GM21381 (cell line): ENCODE results near the gene AGBL1.

ENCODE experiments used
- ATAC-seq: cut with Tn5 transposase; IDR thresholded peaks from one replicate; pipeline ENCODE4 v1.9.1; 2021; ENCODE audit warnings: mild to moderate bottlenecking, moderate library complexity; ENCODE audit not compliant: unreplicated experiment

AGBL1 gene

GRCh38 chr15:86677278-86677677 is 597.6 kb downstream of the AGBL1 start:
- no peak for ATAC-seq

GRCh38 chr15:86685263-86685662 is 605.6 kb downstream of the AGBL1 start:
- ATAC-seq: no peak

GRCh38 chr15:86689006-86689405 is 609.3 kb downstream of the AGBL1 start:
- no peak for ATAC-seq

- ATAC-seq: no peak
Observed at GRCh38 chr15:86690566-86690965, 610.9 kb downstream of the AGBL1 start.

GRCh38 chr15:86691091-86691663 is 611.5 kb downstream of the AGBL1 start:
- no peak for ATAC-seq

- ATAC-seq: no peak
Observed at GRCh38 chr15:86700864-86701610, 621.4 kb downstream of the AGBL1 start.

GRCh38 chr15:86701611-86701963 is 621.9 kb downstream of the AGBL1 start:
- ATAC-seq: no peak

GRCh38 chr15:86706813-86707212 is 627.1 kb downstream of the AGBL1 start:
- no peak for ATAC-seq

GRCh38 chr15:86711476-86711875 is 631.8 kb downstream of the AGBL1 start:
- no peak for ATAC-seq

- ATAC-seq: no peak
Observed at GRCh38 chr15:86714241-86714640, 634.6 kb downstream of the AGBL1 start.

GRCh38 chr15:86725628-86726027 is 646.0 kb downstream of the AGBL1 start:
- ATAC-seq: no peak

- ATAC-seq: no peak
Observed at GRCh38 chr15:86735247-86736040, 655.8 kb downstream of the AGBL1 start.

GRCh38 chr15:86741917-86742316 is 662.2 kb downstream of the AGBL1 start:
- no peak for ATAC-seq

- ATAC-seq: no peak
Observed at GRCh38 chr15:86743283-86743903, 663.7 kb downstream of the AGBL1 start.

- ATAC-seq: no peak
Observed at GRCh38 chr15:86744198-86744780, 664.6 kb downstream of the AGBL1 start.

- ATAC-seq: no peak
Observed at GRCh38 chr15:86751116-86751515, 671.4 kb downstream of the AGBL1 start.

- no peak for ATAC-seq
Observed at GRCh38 chr15:86754846-86755245, 675.2 kb downstream of the AGBL1 start.

- no peak for ATAC-seq
Observed at GRCh38 chr15:86756688-86757087, 677.0 kb downstream of the AGBL1 start.

- no peak for ATAC-seq
Observed at GRCh38 chr15:86759800-86760523, 680.3 kb downstream of the AGBL1 start.

GRCh38 chr15:86762874-86763273 is 683.2 kb downstream of the AGBL1 start:
- no peak for ATAC-seq

GRCh38 chr15:86764021-86764420 is 684.4 kb downstream of the AGBL1 start:
- no peak for ATAC-seq
